GM21737 (cell line): ENCODE measurements around the gene HRH3.

ENCODE experiments used
- ATAC-seq: cut with Tn5 transposase; IDR thresholded peaks from one replicate; pipeline ENCODE4 v1.9.1; 2021; ENCODE audit warnings: mild to moderate bottlenecking, moderate library complexity; ENCODE audit not compliant: unreplicated experiment

Gene HRH3

DNA sequence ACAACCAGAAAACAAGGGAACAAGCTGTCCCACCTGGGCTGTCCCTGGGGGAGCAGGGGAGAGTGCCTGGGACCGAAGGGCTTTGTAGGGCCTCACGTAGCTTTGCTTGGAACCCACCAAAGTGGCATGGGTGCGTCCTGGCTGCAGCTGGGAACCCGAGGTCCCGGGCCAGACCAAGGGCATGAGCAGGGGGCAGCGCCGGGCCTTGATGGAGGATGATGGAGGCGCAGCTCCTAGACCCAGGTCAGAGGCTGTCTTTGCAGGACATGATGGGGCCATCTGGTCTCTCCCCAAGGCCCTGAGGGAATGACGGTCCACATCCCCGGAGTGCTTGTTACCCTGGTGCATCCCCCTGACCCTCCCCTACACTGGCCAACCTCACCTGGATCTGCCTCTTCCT is 10.6 kb upstream of the HRH3 start:
- ATAC-seq, result no peak

GRCh38 chr20:62230276-62230675 is 10.2 kb upstream of the HRH3 start:
- no peak for ATAC-seq

- no peak for ATAC-seq
Measured at GRCh38 chr20:62229667-62230066, 9.6 kb upstream of the HRH3 start.

GRCh38 chr20:62228982-62229545 is 9.0 kb upstream of the HRH3 start:
- ATAC-seq, result no peak

- ATAC-seq, result no peak
Measured at GRCh38 chr20:62227977-62228958, 8.2 kb upstream of the HRH3 start.

GRCh38 chr20:62227591-62227976 is 7.5 kb upstream of the HRH3 start:
- no peak for ATAC-seq

- no peak for ATAC-seq
Measured at GRCh38 chr20:62226707-62227590, 6.9 kb upstream of the HRH3 start.

- ATAC-seq, result no peak
Measured at GRCh38 chr20:62225820-62226635, 6.0 kb upstream of the HRH3 start.

GRCh38 chr20:62225026-62225425 is 4.9 kb upstream of the HRH3 start:
- no peak for ATAC-seq

DNA sequence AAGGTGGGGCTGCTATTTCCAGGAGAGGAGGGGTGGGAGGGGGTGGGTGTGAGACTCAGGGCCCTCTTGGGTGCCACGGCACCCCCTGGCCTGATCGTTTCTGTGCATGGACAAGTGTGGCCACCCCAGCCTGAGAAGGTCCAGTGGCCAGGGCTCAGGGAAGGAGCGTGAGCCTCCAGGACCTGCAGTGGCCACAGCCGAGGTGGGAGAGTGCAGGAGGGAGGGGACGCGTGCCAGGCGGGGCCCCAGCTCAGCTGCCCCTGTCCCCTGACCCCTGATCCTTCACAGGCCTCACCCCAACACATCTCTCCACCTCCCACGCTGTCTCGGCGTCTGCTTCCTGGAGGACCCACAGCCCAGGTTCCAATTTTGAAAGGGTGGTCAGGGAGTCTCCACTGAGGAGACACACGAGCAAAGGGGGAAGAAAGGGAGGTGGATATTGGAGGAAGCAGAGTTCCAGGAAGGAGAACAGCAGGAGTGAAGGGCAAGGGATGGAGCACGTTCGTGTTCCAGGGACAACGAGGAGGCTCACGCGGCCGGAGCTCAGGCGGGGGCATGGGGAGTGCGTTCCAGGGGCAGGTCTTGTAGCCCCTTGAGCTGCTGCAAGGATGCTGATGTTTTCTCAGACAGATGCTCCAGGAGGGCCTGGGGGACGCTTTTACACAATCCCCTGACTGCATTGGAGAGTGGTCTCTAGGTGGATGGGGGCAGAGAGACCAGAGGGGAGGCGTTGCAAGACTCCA is 4.2 kb upstream of the HRH3 start:
- ATAC-seq, result no peak

DNA sequence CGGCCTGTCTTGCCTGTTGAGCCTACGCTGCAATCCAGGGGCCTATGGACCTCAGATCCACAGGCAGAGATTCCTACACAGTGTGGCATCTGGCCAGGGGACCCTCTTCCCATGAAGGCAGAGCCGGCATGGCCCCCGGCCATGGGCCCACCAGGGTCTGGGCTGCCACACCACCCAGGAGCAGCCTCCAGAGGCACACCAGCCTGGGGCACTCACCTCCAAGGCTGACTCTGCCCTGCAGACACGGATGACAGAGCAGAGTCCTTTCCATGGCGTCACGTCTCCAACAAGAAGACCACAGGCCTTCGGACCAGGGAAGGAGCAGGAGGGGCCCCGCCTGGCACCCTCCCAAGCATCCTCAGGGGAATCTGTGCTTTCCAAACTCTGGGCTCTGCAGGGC is 3.5 kb upstream of the HRH3 start:
- ATAC-seq, result no peak

DNA sequence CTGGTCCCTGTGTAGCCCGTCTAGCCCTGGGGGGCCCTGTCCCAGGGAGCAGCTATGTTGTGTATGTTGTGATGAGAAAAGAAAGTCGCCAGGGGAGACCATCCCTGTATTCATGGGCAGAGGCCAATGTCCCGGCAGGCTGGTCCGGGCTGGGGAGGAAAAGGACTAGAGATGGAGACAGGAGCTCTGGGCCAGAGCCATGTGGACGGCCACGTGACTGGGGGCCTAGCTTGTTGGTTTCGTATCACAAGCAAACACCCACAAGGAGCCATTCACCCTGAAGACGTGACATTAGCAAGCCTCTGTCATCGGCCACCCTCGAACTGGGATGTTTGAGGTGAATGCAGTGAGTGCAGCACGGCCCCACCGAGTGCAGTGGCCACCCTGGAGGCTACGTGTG is 2.9 kb upstream of the HRH3 start:
- no peak for ATAC-seq

GRCh38 chr20:62222266-62222850 is 2.3 kb upstream of the HRH3 start:
- ATAC-seq, result no peak

GRCh38 chr20:62220666-62221568 is 839 bp upstream of the HRH3 start:
- ATAC-seq, result no peak

DNA sequence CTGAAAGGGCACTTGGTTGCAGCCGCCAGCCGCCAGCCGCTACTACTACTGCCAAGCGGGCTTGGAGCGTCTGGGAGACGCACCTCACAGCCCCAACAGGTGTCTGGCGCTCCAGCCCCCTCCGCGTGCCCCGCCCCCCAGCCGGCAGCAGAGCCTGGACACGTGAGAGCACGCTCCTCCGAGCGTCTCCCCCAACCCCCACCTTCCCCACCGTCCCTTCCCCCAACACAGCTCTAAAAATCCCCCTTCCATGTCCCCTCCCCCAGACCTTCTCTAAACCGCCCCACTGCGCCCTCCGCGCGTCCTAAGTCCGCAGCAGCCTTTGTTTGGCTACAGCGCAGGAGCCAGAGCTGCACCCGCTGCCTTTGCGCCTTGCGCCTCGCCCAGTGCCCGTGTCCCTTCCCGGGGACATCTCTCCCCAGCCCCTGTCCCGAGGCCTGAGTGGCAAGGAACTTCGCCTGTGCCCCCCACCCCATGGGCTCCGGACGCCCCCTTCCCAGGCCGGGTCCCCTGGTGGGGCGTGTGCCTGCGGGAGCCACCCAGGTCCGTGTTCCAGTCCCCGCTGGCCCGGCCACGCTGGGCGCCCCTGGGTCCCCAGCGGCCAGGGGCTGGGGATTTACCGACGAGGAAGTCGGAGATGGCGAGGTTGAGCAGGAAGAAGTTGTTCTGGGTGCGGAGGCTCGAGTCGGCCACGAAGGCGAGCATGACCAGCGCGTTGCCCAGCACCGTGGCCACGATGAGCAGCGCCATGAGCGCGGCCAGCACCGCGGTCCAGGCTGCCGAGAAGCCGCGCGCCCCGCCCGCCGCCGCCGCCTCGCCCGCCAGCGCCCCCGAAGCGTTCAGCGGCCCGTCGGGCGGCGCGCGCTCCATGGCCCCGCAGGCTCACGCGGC is 732 bp downstream of the HRH3 start:
- no peak for ATAC-seq

- ATAC-seq, result no peak
Measured at GRCh38 chr20:62217913-62218773, 1.9 kb downstream of the HRH3 start.
